T-helper 1 cell treated with Interleukin-12 subunit alpha and Interleukin-12 subunit beta and Interleukin-4 antibody, amounts not matched to agents 30 μg/mL and 1 μg/mL, for 36 hours (primary cell): ENCODE data around the gene MIGA1.
"Not testable (repeated sequence)": the region's sequence is repeated elsewhere in the genome, so short reads cannot be mapped to it uniquely, and the experiment has no call there.

ENCODE experiments used
- H3K27ac Mint-ChIP-seq: one replicate; pipeline ENCODE4 v1.8.0; 2021; ENCODE audit warnings: mild to moderate bottlenecking, mixed read lengths
- H3K27me3 Mint-ChIP-seq: one replicate; pipeline ENCODE4 v1.8.0; 2021; ENCODE audit warnings: low read depth, mixed read lengths
- H3K36me3 Mint-ChIP-seq: one replicate; pipeline ENCODE4 v1.8.0; 2021; ENCODE audit warnings: low read depth, mixed read lengths
- H3K4me1 Mint-ChIP-seq: one replicate; pipeline ENCODE4 v1.8.0; 2021; ENCODE audit warnings: low read depth, mixed read lengths
- H3K4me3 Mint-ChIP-seq: one replicate; pipeline ENCODE4 v1.8.0; 2021; ENCODE audit warnings: mild to moderate bottlenecking, moderate library complexity, mixed read lengths
- H3K9me3 Mint-ChIP-seq: one replicate; pipeline ENCODE4 v1.8.0; 2021; ENCODE audit warnings: mixed read lengths

The MIGA1 gene

GRCh38 chr1:77776007-77776700 lies 3.3 kb upstream of the MIGA1 start:
- H3K4me3 Mint-ChIP-seq = no peak overlapping the region
- H3K27ac Mint-ChIP-seq = no peak overlapping the region
- peaks cover 4% of the 10 kb centered on the region for H3K36me3 Mint-ChIP-seq
- H3K9me3 Mint-ChIP-seq = no peaks in the 10 kb centered on the region
- peaks cover 17% of the 10 kb centered on the region for H3K4me1 Mint-ChIP-seq
- peaks cover 4% of the 10 kb centered on the region for H3K27me3 Mint-ChIP-seq

- H3K27ac Mint-ChIP-seq = no peak overlapping the region
- H3K27me3 Mint-ChIP-seq = no peaks in the 10 kb centered on the region
- H3K9me3 Mint-ChIP-seq = peaks cover 11% of the 10 kb centered on the region
- H3K36me3 Mint-ChIP-seq = peaks cover 32% of the 10 kb centered on the region
- no peak overlapping the region for H3K4me3 Mint-ChIP-seq
- peaks cover 28% of the 10 kb centered on the region for H3K4me1 Mint-ChIP-seq
Measured at GRCh38 chr1:77781683-77782082, 2.2 kb downstream of the MIGA1 start.

DNA sequence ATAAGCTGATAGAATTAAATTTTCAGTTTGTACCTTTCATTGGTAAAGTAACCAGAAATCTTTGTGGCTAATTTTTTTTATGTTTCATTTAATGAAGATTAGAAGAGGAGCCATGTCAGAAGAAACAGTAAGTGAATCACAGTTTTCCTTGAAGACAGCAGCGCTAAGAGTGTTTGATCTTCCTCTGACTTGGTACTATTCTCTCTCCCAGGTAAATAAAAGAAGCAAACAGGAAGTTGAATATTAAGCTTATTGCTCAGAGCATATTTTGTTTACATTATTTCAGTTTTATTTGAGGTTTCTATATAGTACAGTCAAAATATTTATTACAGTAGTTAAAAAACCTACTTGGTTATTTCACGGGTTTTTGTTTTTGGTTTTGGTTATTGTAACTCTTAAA lies 3.7 kb downstream of the MIGA1 start:
- Mint-ChIP-seq H3K9me3 (peaks cover 14% of the 10 kb centered on the region), H3K36me3 (peaks cover 41% of the 10 kb centered on the region), H3K4me3 (no peak overlapping the region), H3K27me3 (no peaks in the 10 kb centered on the region), H3K27ac (no peak overlapping the region), H3K4me1 (peaks cover 28% of the 10 kb centered on the region)

DNA sequence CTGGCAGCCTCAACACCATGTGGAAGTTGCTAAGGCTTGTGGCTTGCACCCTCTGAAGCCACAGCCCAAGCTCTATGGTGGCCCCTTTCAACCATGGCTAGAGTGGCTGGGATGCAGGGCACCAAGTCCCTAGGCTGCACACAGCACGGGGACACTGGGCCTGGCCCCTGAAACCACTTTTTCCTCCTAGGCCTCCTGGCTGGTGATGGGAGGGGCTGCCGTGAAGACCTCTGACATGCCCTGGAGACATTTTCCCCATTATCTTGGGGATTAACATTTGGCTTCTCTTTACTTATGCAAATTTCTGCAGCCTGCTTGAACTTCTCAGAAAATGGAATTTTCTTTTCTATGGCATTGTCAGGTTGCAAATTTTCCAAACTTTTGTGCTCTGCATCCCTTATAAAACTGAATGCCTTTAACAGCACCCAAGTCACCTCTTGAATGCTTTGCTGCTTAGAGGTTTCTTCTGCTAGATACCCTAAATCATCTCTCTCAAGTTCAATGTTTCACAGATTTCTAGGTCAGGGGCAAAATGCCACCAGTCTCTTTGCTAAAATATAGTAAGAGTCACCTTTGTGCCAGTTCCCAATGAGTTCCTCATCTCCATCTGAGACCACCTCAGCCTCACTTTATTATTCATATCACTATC lies 6.8 kb downstream of the MIGA1 start:
- not testable (repeated sequence) for H3K4me3 Mint-ChIP-seq, H3K27me3 Mint-ChIP-seq, H3K27ac Mint-ChIP-seq
- peaks cover 14% of the 10 kb centered on the region for H3K9me3 Mint-ChIP-seq
- H3K36me3 Mint-ChIP-seq = peaks cover 47% of the 10 kb centered on the region
- H3K4me1 Mint-ChIP-seq = peaks cover 12% of the 10 kb centered on the region

- Mint-ChIP-seq H3K36me3 (peaks cover 16% of the 10 kb centered on the region), H3K9me3 (no peaks in the 10 kb centered on the region), H3K27me3 (no peaks in the 10 kb centered on the region), H3K27ac (no peak overlapping the region), H3K4me3 (no peak overlapping the region), H3K4me1 (peaks cover 6% of the 10 kb centered on the region)
Measured at GRCh38 chr1:77794550-77794949, 15.1 kb downstream of the MIGA1 start.

DNA sequence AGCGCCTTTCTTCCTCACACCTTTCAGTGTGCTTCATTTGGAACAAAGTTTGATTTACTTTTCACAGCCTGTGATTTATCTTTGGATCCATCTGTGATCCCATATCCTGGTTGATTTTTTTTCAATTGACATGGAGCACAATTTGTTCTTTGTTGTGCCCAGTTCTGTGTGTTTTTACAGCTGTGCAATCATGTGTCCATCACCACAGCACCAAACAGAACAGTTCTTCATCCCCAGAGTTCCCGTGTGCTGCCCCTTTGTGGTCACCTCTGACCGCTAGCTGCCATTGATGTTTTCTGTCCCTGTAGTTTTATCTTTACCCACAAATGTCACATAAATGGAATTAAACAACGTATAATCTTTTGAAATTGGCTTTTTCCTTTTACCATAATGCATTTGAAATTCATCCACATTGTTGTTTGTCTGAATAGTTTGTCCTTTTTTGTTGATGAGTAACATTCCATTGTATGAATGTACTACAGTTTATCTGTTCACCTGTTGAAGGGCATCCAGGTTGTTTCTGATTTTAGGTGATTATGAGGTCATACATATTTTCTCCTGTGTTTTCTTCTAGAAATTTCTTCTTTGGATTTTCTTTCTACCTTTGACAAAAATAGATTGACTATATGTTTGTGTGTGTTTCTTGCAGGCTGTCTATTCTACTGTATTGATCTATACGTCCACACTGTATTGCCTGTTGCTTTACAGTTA lies 17.4 kb downstream of the MIGA1 start:
- H3K36me3 Mint-ChIP-seq = peaks cover 17% of the 10 kb centered on the region

DNA sequence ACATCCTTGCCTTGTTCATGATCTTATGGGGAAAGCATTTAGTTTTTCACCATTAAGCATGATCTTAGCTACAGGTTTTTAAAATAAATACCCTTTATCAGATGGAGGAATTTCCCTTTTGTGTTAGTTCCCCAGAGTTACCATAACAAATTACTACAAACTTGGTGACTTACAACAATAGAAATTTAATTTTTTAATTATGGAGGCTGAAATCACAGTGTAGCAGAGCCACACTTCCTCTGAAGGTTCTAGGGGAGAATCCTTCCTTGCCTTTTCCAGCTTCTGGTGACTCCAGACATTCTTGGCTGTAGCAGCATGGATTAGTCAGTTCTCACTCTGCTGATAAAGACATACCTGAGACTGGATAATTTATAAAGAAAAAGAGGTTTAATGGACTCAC lies 18.5 kb downstream of the MIGA1 start:
- Mint-ChIP-seq H3K27ac (no peak overlapping the region), H3K4me1 (peaks cover 4% of the 10 kb centered on the region), H3K4me3 (no peak overlapping the region), H3K27me3 (no peaks in the 10 kb centered on the region), H3K36me3 (peaks cover 19% of the 10 kb centered on the region), H3K9me3 (no peaks in the 10 kb centered on the region)

More for the DNA sequence above, 17.4 kb downstream of the MIGA1 start:
- no peaks in the 10 kb centered on the region for H3K9me3 Mint-ChIP-seq
- H3K4me3 Mint-ChIP-seq = no peak overlapping the region
- no peak overlapping the region for H3K27ac Mint-ChIP-seq
- no peaks in the 10 kb centered on the region for H3K27me3 Mint-ChIP-seq
- H3K4me1 Mint-ChIP-seq = peaks cover 6% of the 10 kb centered on the region

DNA sequence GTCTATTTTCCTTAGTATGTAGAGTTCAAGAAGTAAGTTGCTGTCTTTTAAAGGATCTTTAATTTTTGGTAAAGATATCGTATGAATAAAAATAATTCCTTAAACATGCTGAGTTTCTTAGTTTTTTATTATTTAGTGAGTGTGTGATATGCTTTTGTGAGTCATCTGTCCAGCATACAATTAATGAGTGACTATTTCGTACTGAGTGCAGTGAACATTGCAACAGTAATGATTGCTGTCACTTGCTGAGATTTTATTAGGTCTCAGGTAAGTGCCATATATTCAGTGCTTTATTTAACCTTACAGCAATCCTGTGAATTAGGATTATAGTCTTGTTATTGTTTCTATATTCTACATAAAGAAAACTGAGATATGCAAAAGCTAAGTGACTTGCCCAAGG lies 22.6 kb downstream of the MIGA1 start:
- peaks cover 23% of the 10 kb centered on the region for H3K36me3 Mint-ChIP-seq
- H3K9me3 Mint-ChIP-seq = no peaks in the 10 kb centered on the region
- no peaks in the 10 kb centered on the region for H3K27me3 Mint-ChIP-seq
- no peak overlapping the region for H3K27ac Mint-ChIP-seq
- peaks cover 1% of the 10 kb centered on the region for H3K4me1 Mint-ChIP-seq
- no peak overlapping the region for H3K4me3 Mint-ChIP-seq

DNA sequence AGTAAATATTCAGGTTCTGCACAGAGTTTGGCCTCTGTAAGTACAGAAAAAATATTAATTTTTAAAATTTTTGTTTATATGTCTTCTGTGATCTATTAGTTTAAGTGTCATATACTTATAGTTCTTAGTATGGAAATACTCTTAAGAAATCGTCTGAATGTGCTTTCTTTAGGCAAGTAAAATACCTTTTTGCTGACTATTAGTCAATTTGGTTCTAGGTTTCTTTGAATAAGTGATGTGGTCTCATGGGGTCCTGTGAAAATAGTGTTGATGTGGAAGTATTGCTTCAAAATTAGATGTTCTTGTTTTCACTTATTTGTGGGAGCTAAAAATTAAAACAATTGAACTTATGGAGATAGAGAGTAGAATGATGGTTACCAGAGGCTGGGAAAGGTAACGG lies 23.9 kb downstream of the MIGA1 start:
- Mint-ChIP-seq H3K27me3 (no peaks in the 10 kb centered on the region), H3K9me3 (no peaks in the 10 kb centered on the region), H3K27ac (no peak overlapping the region), H3K4me1 (peaks cover 1% of the 10 kb centered on the region), H3K36me3 (peaks cover 28% of the 10 kb centered on the region), H3K4me3 (no peak overlapping the region)

DNA sequence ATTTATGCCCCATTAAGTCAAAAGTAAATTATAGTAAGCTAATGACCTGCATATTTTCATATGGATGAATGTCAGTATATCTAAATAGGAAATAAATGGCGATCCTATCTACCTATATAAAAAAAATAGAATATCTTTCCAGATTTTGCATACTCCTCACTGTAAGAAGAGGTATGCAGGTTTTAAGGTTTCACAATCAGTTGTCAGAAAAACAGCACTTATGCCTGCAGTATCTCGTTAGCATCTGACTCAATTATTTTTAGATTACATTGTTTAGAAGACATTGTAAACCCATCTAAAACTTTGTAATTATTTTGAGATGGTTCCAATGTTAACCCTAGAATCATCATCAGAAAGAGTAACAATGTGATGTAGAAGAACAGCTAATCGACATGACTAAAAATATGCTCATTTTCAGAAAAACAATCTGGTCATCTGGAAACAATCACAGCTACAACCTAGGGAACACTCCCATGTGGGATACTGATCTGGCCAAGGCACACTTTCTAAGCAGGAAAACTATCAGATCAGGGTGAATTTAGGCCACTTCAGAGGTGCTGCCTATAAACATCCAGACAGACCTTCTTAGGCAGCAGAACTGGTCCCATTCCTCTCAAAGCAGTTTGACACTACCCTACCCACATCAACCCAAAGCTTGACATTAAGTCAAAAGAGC lies 30.5 kb downstream of the MIGA1 start:
- H3K4me1 Mint-ChIP-seq, H3K27me3 Mint-ChIP-seq, H3K27ac Mint-ChIP-seq, H3K4me3 Mint-ChIP-seq, H3K9me3 Mint-ChIP-seq: not testable (repeated sequence)
- peaks cover 34% of the 10 kb centered on the region for H3K36me3 Mint-ChIP-seq

DNA sequence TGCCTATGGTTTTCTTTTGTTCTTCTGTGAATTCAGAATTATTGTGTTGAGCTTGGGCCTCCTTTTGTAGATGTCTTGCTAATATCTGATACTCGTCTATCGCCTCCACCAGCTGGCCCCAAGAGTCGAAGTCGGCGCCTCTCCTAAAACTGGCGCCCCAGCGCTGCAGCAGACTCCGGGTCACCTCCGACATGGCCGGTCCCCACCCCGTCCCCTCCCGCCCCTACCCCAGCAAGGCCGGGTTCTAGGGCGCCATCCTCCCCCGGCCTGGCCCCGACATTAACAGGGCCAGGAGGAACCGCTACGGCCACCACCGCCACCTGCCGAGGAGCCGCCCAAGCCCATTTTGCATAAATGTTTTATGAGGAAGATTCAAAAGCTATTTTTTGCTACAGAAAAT lies 32.1 kb downstream of the MIGA1 start:
- H3K9me3 Mint-ChIP-seq, H3K4me3 Mint-ChIP-seq, H3K4me1 Mint-ChIP-seq, H3K27ac Mint-ChIP-seq, H3K27me3 Mint-ChIP-seq: not testable (repeated sequence)
- H3K36me3 Mint-ChIP-seq = peaks cover 32% of the 10 kb centered on the region

DNA sequence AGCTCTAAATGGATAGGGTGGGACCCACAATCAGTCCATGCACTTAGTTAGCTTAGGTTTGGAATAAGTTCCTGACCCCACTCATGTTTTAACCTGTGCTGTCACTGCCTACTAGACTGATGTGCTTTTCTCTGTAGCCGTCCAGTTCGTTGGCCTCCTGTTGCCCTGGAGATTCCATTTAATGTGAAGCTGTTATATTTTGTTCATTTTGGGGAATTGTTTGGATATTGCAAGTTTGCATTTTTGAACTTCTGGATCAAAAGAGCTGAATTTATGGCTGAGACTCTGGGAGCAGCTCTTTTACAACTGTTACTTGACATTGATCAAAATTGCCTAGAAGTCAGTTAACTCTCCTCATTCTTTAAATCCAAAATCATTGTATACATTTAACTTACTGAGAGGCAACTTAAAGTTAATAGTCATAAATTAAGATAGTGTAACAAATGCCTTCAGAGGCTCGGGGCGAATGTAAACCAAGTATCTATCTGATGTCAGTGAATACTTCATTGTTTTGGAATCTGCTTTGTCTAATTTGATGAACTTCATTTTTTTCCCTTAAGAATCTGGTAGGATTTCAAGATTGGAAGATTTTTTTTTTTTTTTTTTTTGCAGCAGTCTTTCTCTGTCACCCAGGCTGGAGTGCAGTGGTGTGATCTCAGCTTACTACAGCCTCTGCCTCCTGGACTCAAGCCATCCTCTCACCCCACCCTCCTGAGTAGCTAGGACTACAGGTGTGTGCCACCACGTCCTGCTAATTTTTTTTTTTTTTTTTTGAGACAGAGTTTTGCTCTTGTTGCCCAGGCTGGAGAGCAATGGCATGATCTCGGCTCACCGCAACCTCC lies 38.1 kb downstream of the MIGA1 start:
- H3K9me3 Mint-ChIP-seq = no peaks in the 10 kb centered on the region
- no peaks in the 10 kb centered on the region for H3K4me1 Mint-ChIP-seq
- no peaks in the 10 kb centered on the region for H3K27me3 Mint-ChIP-seq
- no peak overlapping the region for H3K27ac Mint-ChIP-seq
- no peak overlapping the region for H3K4me3 Mint-ChIP-seq
- H3K36me3 Mint-ChIP-seq = peaks cover 29% of the 10 kb centered on the region

DNA sequence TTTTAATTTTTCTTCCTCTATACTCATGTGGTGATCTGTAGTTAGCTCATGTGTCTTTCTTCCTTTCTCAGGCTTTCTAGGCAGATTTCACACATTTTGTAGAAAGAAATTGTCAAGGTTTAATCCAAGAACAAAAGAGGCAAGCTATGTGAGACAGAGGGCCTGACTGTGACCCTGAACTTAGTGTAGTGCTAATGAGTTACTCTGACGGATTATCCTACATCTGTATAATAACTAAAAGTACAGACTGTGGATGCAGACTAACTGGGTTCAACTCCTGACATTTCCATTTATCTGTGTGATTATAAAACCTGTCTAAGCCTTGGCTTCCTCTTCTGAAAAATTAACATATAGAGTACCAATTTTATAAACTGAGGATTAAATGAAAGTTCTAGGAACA lies 40.7 kb downstream of the MIGA1 start:
- Mint-ChIP-seq H3K36me3 (peaks cover 21% of the 10 kb centered on the region), H3K27me3 (no peaks in the 10 kb centered on the region), H3K27ac (no peak overlapping the region), H3K4me3 (no peak overlapping the region), H3K9me3 (no peaks in the 10 kb centered on the region), H3K4me1 (peaks cover under 1% of the 10 kb centered on the region)

- Mint-ChIP-seq H3K4me3 (no peak overlapping the region), H3K9me3 (no peaks in the 10 kb centered on the region), H3K27me3 (no peaks in the 10 kb centered on the region), H3K36me3 (peaks cover 14% of the 10 kb centered on the region), H3K27ac (no peak overlapping the region), H3K4me1 (peaks cover 9% of the 10 kb centered on the region)
Measured at GRCh38 chr1:77824079-77824478, 44.6 kb downstream of the MIGA1 start.
